ENCODE measurements around the gene MYD88.

GRCh38 chr3:38117163-38117716 is 21.2 kb upstream of the MYD88 start:
- TF ChIP-seq CTCF (conservative IDR thresholded peaks at IDR 0.05; ENCODE audit: low read length) (no peak), EZH2phosphoT487 (IDR thresholded peaks at IDR 0.05; ENCODE audit: borderline replicate concordance, low read depth, low read length) (no peak)
